Lung (tissue), 12 donors: ENCODE data around the gene BTBD19. TPM values are rescaled to one million over a fixed set of nuclear protein-coding genes. Genes with fewer than 3 reads are reported as not detected.
"Not testable (repeated sequence)": the region's sequence is repeated elsewhere in the genome, so short reads cannot be mapped to it uniquely, and the experiment has no call there.

Experiments used
- ATAC-seq: fragments of 200-7000 bp; cut with Tn5 transposase; one replicate; pipeline ENCODE4 v1.9.1; 2020; ENCODE audit warnings: moderate number of reproducible peaks; ENCODE audit not compliant: insufficient read depth, low FRiP score
- DNase-seq, 3 donors: peaks; one replicate each; pipeline ENCODE4 v3.0.0-alpha.2; 2013 to 2017
- H3K27ac ChIP-seq, 2 donors: one replicate each; pipeline ENCODE4 v1.5.1; 2013; ENCODE audit warnings: mild to moderate bottlenecking in 2 of 2, moderate library complexity in 2 of 2, control low read depth in 1 of 2, inconsistent platforms in 1 of 2, low read depth in 1 of 2, low read length in 1 of 2
- H3K27me3 ChIP-seq, 3 donors: one replicate each; pipeline ENCODE4 v1.5.1; 2013; ENCODE audit warnings: low read length in 2 of 3; ENCODE audit not compliant: control insufficient read depth in 3 of 3, insufficient read depth in 3 of 3
- H3K36me3 ChIP-seq, 4 donors: one replicate each; pipeline ENCODE4 v1.5.1; 2013; ENCODE audit warnings: low read length in 4 of 4, mild to moderate bottlenecking in 1 of 4, moderate library complexity in 1 of 4; ENCODE audit not compliant: control insufficient read depth in 4 of 4, insufficient read depth in 4 of 4
- H3K4me1 ChIP-seq, 5 donors: one replicate each; pipeline ENCODE4 v1.5.1; 2013; ENCODE audit warnings: low read length in 5 of 5, mild to moderate bottlenecking in 2 of 5, moderate library complexity in 1 of 5; ENCODE audit not compliant: control insufficient read depth in 5 of 5, insufficient read depth in 5 of 5
- H3K4me3 ChIP-seq: one replicate; pipeline ENCODE4 v1.5.1; 2013; ENCODE audit warnings: mild to moderate bottlenecking, control low read depth, moderate library complexity
- H3K9ac ChIP-seq, 2 donors: one replicate each; pipeline ENCODE4 v1.5.1; 2013; ENCODE audit warnings: low read length in 2 of 2, control low read depth in 1 of 2; ENCODE audit not compliant: insufficient read depth in 1 of 2
- H3K9me3 ChIP-seq, 4 donors: one replicate each; pipeline ENCODE4 v1.5.1; 2013; ENCODE audit warnings: low read length in 3 of 4, mild to moderate bottlenecking in 1 of 4, moderate library complexity in 1 of 4; ENCODE audit not compliant: control insufficient read depth in 4 of 4, insufficient read depth in 3 of 4
- CTCF ChIP-seq: IDR thresholded peaks from 2 replicates; pipeline ENCODE4 v1.5.1; 2012; ENCODE audit warnings: mild to moderate bottlenecking; ENCODE audit errors: control extremely low read depth, extremely low read depth
- WGBS, 2 donors: extraction: QIAGEN DNeasy Blood & Tissue Kit; methylation state at CpG; one replicate each; pipeline ENCODE4 v1.1.7; 2013; 5-methylcytosine and 5-hydroxymethylcytosine counted together
- polyA plus RNA-seq, 2 donors: library from polyadenylated mRNA; stranded (reverse); fragments of 200-250 nt; gene quantifications; one replicate each; pipeline ENCODE4 v1.2.1, GENCODE V29; 2013
- total RNA-seq, 2 donors: library from RNA; depleted of rRNA in 1 of 2; stranded (reverse); fragments of >200 nt in 1 of 2; gene quantifications; one replicate each; pipeline ENCODE4 v1.2.1, GENCODE V29; 2014 to 2021
- donor health status: control.
- donor health status: control.
- donor health status: Bipolar disorder and iron deficiency.
- donor health status: healthy.
- donor health status: DM: yes; HTN: yes; CAD: no.

The BTBD19 gene
- total and polyA plus RNA-seq, 4 donors: 5.6 to 20.0 (median 10.4) TPM

- H3K4me3 ChIP-seq: no peak overlapping the region
- H3K4me1 ChIP-seq: peaks cover 0 to 10% (median under 1%) of the 10 kb centered on the region in 5 donors
- ATAC-seq (no peak), DNase-seq (no peak)
- no peaks in the 10 kb centered on the region for H3K27me3 ChIP-seq
- no peak overlapping the region for H3K9ac ChIP-seq
- 36 to 50% methylated on average over 7 of the region's 7 CpGs for WGBS, 2 donors
- H3K9me3 ChIP-seq: no peaks in the 10 kb centered on the region
- peaks cover 0 to 8% (median 0%) of the 10 kb centered on the region in 4 donors for H3K36me3 ChIP-seq
- no peak overlapping the region for H3K27ac ChIP-seq
- no peak for TF ChIP-seq CTCF
These were observed 26.0 kb downstream of the BTBD19 start for GRCh38 chr1:44834328-44834727.

DNA sequence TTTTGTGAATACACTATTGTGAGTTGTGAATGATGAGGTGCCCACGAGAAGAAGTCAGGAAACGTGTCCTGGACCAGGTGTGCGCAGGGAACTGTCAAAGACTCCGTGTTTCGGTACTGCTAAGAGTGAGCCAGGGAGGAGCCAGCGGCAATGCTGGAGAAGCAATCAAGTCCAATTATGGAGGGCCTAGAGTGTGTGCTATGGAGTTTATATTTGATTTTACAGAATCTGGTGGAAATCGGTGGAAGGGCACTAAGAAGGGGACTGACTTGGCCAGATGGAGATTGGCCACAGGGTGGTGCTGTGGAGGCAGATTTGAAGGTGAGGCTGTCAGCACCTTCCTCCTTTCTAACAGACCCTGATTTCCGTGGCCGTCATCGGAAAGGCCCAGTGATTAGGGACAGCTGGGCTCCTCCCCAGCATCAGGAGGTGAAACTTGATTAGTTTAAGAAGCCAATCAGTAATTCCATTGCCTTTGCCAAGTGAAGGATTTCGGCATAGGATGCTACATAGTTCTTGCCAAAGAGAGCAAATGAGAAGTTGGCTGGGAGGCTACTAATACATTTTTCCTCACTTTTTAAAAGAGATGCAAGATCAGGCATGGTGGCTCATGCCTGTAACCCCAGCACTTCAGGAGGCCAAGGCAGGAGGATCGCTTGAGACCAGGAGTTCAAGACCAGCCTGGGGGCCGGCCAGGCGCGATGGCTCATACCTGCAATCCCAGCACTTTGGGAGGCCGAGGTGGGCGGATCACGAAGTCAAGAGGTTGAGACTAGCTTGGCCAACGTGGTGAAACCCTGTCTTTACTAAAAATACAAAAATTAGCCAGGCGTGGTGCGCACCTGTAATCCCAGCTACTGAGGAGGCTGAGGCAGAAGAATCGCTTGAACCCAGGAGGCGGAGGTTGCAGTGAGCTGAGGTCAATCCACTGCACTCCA is 27.7 kb downstream of the BTBD19 start:
- ATAC-seq (peak; percentile 66), DNase-seq (peak; percentile 78 to 88 (median 82))
- Histone ChIP-seq H3K4me3 (no peak overlapping the region), H3K9ac (no peak overlapping the region), H3K27me3 (no peaks in the 10 kb centered on the region), H3K9me3 (no peaks in the 10 kb centered on the region), H3K4me1 (peaks cover 0 to 13% (median 2%) of the 10 kb centered on the region in 5 donors), H3K27ac (no peak overlapping the region), H3K36me3 (peaks cover 0 to 8% (median 0%) of the 10 kb centered on the region in 4 donors)
- peak; percentile 68 for TF ChIP-seq CTCF
- 67 to 71% methylated on average over 23 of the region's 23 CpGs for WGBS, 2 donors

- not testable (repeated sequence) for H3K27ac ChIP-seq, ATAC-seq, H3K27me3 ChIP-seq, H3K36me3 ChIP-seq, H3K9me3 ChIP-seq, H3K4me3 ChIP-seq, H3K9ac ChIP-seq, DNase-seq
- 94 to 95% methylated on average over 11 of the region's 11 CpGs for WGBS, 2 donors
- peaks cover 0 to 19% (median 4%) of the 10 kb centered on the region in 5 donors for H3K4me1 ChIP-seq
These were observed 30.0 kb downstream of the BTBD19 start for GRCh38 chr1:44838294-44838693.

GRCh38 chr1:44839576-44839975 is 31.3 kb downstream of the BTBD19 start:
- DNase-seq: peak; percentile 66 to 79 (median 76)
- 74 to 89% methylated on average over 4 of the region's 4 CpGs for WGBS, 2 donors

More at GRCh38 chr1:44839576-44839975, 31.3 kb downstream of the BTBD19 start:
- ATAC-seq: no peak
- no peaks in the 10 kb centered on the region for H3K9me3 ChIP-seq
- H3K4me3 ChIP-seq: no peak overlapping the region
- H3K27me3 ChIP-seq: no peaks in the 10 kb centered on the region
- H3K4me1 ChIP-seq: peaks cover 0 to 25% (median 4%) of the 10 kb centered on the region in 5 donors
- H3K9ac ChIP-seq: no peak overlapping the region
- peaks cover 0 to 7% (median 0%) of the 10 kb centered on the region in 4 donors for H3K36me3 ChIP-seq
- no peak for TF ChIP-seq CTCF
- H3K27ac ChIP-seq: no peak overlapping the region
